DOHH2 (cell line): ENCODE measurements around the gene GPHN.

Source experiments
- H3F3A ChIP-seq: fragments of 200-600 bp; sonication (generic), shearing (Covaris generic); 2 replicates; pipeline ENCODE4 v1.6.0; 2016; ENCODE audit warnings: antibody characterized with exemption, mild to moderate bottlenecking; ENCODE audit not compliant: control insufficient read depth, insufficient read depth
- H3K27ac ChIP-seq: fragments of 200-600 bp; sonication (generic); 2 replicates; pipeline ENCODE4 v1.5.1; 2014; ENCODE audit warnings: low read depth, mild to moderate bottlenecking, low read length, moderate library complexity
- H3K27me3 ChIP-seq: fragments of 200-600 bp; sonication (generic); 2 replicates; pipeline ENCODE4 v1.6.1; 2014; ENCODE audit warnings: mild to moderate bottlenecking, low read length, mixed read lengths; ENCODE audit not compliant: control insufficient read depth
- H3K36me3 ChIP-seq: fragments of 200-600 bp; sonication (generic); 2 replicates; pipeline ENCODE4 v1.6.1; 2014; ENCODE audit warnings: mild to moderate bottlenecking, low read length, moderate library complexity, mixed read lengths; ENCODE audit not compliant: control insufficient read depth
- H3K4me1 ChIP-seq: fragments of 200-600 bp; sonication (generic); 2 replicates; pipeline ENCODE4 v1.6.1; 2014; ENCODE audit warnings: mild to moderate bottlenecking, low read length, mixed read lengths; ENCODE audit not compliant: control insufficient read depth
- H3K4me2 ChIP-seq: fragments of 200-600 bp; sonication (generic); 2 replicates; pipeline ENCODE4 v1.6.0; 2014; ENCODE audit warnings: mild to moderate bottlenecking, low read length, moderate library complexity
- H3K4me3 ChIP-seq: fragments of 200-600 bp; sonication (generic); 2 replicates; pipeline ENCODE4 v1.5.1; 2014; ENCODE audit warnings: mild to moderate bottlenecking, low read length, mixed read lengths
- H3K79me2 ChIP-seq: fragments of 200-600 bp; sonication (generic); 2 replicates; pipeline ENCODE4 v1.6.1; 2014; ENCODE audit warnings: mild to moderate bottlenecking, low read length, mixed read lengths; ENCODE audit not compliant: control insufficient read depth
- H3K9me2 ChIP-seq: fragments of 200-600 bp; sonication (generic); replicated peaks from 2 replicates; pipeline ENCODE4 v1.6.1; 2014; ENCODE audit warnings: mild to moderate bottlenecking, low read length, mixed read lengths; ENCODE audit not compliant: control insufficient read depth
- H3K9me3 ChIP-seq: fragments of 200-600 bp; sonication (generic); 2 replicates; pipeline ENCODE4 v1.6.1; 2014; ENCODE audit warnings: antibody characterized with exemption, low read length, mixed read lengths; ENCODE audit not compliant: control insufficient read depth, insufficient read depth
- H4K20me1 ChIP-seq: fragments of 200-600 bp; sonication (generic); 2 replicates; pipeline ENCODE4 v1.6.0; 2014; ENCODE audit warnings: low read depth, mild to moderate bottlenecking, antibody characterized with exemption, low read length, moderate library complexity; ENCODE audit not compliant: control insufficient read depth, insufficient read depth
- CTCF ChIP-seq: fragments of 200-600 bp; sonication (generic); IDR thresholded peaks from one replicate; pipeline ENCODE4 v1.5.1; 2014; ENCODE audit warnings: antibody characterized with exemption, mild to moderate bottlenecking, low read depth, low read length; ENCODE audit not compliant: poor library complexity, severe bottlenecking
- EZH2phosphoT487 ChIP-seq: fragments of 200-600 bp; sonication (generic); IDR thresholded peaks from 2 replicates; pipeline ENCODE4 v1.6.1; 2017; ENCODE audit warnings: borderline replicate concordance, mild to moderate bottlenecking, antibody characterized with exemption, low read length, moderate library complexity, mixed read lengths

Gene GPHN

GRCh38 chr14:66635435-66635834, 127.5 kb downstream of the GPHN start:
- TF ChIP-seq EZH2phosphoT487, result no peak
- TF ChIP-seq CTCF, result no peak
- Histone ChIP-seq H3K9me2 (no peaks in the 10 kb centered on the region), H3K36me3 (no peaks in the 10 kb centered on the region), H3K9me3 (no peaks in the 10 kb centered on the region), H4K20me1 (no peaks in the 10 kb centered on the region), H3K27me3 (no peaks in the 10 kb centered on the region), H3K79me2 (peaks cover 79% of the 10 kb centered on the region), H3F3A (no peaks in the 10 kb centered on the region), H3K27ac (no peak overlapping the region), H3K4me3 (no peak overlapping the region), H3K4me2 (no peak overlapping the region), H3K4me1 (no peaks in the 10 kb centered on the region)

GRCh38 chr14:66636240-66636639, 128.3 kb downstream of the GPHN start:
- Histone ChIP-seq H3K36me3 (no peaks in the 10 kb centered on the region), H3K9me3 (no peaks in the 10 kb centered on the region), H3K27me3 (no peaks in the 10 kb centered on the region), H3K4me2 (no peak overlapping the region), H4K20me1 (no peaks in the 10 kb centered on the region), H3K79me2 (peaks cover 85% of the 10 kb centered on the region), H3K4me1 (no peaks in the 10 kb centered on the region), H3K9me2 (no peaks in the 10 kb centered on the region), H3F3A (no peaks in the 10 kb centered on the region), H3K4me3 (no peak overlapping the region), H3K27ac (no peak overlapping the region)
- TF ChIP-seq EZH2phosphoT487 (no peak), CTCF (no peak)

GRCh38 chr14:66638689-66639088, 130.7 kb downstream of the GPHN start:
- no peaks in the 10 kb centered on the region for H3K27me3 ChIP-seq
- H3K9me3 ChIP-seq, result no peaks in the 10 kb centered on the region
- no peaks in the 10 kb centered on the region for H3K9me2 ChIP-seq
- H3K79me2 ChIP-seq, result peaks cover 81% of the 10 kb centered on the region
- H3F3A ChIP-seq, result no peaks in the 10 kb centered on the region
- H3K4me2 ChIP-seq, result no peak overlapping the region
- no peaks in the 10 kb centered on the region for H3K36me3 ChIP-seq
- H4K20me1 ChIP-seq, result no peaks in the 10 kb centered on the region
- H3K4me1 ChIP-seq, result no peaks in the 10 kb centered on the region
- TF ChIP-seq CTCF (no peak), EZH2phosphoT487 (no peak)
- no peak overlapping the region for H3K27ac ChIP-seq
- no peak overlapping the region for H3K4me3 ChIP-seq
